Measurements from ENCODE around the gene CYP2C19. TPM values are rescaled to one million over a fixed set of nuclear protein-coding genes. Genes with fewer than 3 reads are reported as not detected.
"Not testable (repeated sequence)": the region's sequence is repeated elsewhere in the genome, so short reads cannot be mapped to it uniquely, and the experiment has no call there.

The CYP2C19 gene
- not detected for total RNA-seq
- polyA plus RNA-seq = 0.02 TPM
- long read RNA-seq, donor 1 = 0 reads
- long read RNA-seq, donor 2 = 0 reads
- long read RNA-seq, donor 3 = 0 reads
- long read RNA-seq, donor 4 = 0 reads
- long read RNA-seq, donor 5 = 0 reads
- long read RNA-seq, donor 6 = 0 reads
- long read RNA-seq, donor 7 = 0 reads
- long read RNA-seq, donor 8 = 0 reads
- long read RNA-seq, donor 9 = 0 reads
- long read RNA-seq, donor 10 = 0 reads

DNA sequence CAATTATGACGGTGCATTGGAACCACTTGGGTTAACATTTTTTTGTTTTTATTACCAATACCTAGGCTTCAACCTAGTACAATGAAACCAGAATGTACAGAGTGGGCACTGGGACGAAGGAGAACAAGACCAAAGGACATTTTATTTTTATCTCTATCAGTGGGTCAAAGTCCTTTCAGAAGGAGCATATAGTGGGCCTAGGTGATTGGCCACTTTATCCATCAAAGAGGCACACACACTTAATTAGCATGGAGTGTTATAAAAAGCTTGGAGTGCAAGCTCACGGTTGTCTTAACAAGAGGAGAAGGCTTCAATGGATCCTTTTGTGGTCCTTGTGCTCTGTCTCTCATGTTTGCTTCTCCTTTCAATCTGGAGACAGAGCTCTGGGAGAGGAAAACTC, at the start of gene CYP2C19:
CYP2C19 (plus strand) TSS at position 289 of the 400 bp plus-strand sequence; CDS start at position 314, 25 bp downstream.
- 96% methylated on average over 3 of the region's 3 CpGs for WGBS
- Histone ChIP-seq H3K27me3 (ENCODE audit: control insufficient read depth in 2 of 2, insufficient read depth in 1 of 2, low read length in 1 of 2) (no peaks in the 10 kb centered on the region), H3K4me3 (ENCODE audit: low read length in 2 of 2) (no peak within 1 kb of the TSS), H3K27ac (ENCODE audit: low read depth in 1 of 2, low read length in 1 of 2) (no peak within 1 kb of the TSS), H3K9me3 (ENCODE audit: control insufficient read depth in 2 of 2, insufficient read depth in 1 of 2, low read length in 1 of 2) (no peaks in the 10 kb centered on the region), H3K36me3 (ENCODE audit: control insufficient read depth in 2 of 2, insufficient read depth in 2 of 2, low read length in 1 of 2) (no peaks in the 10 kb centered on the region), H3K4me1 (ENCODE audit: control insufficient read depth in 2 of 2, insufficient read depth in 2 of 2, low read length in 2 of 2) (no peaks in the 10 kb centered on the region)
- no peak for DNase-seq (ENCODE audit: low read depth in 6 of 9, low spot score in 9 of 9)

DNA sequence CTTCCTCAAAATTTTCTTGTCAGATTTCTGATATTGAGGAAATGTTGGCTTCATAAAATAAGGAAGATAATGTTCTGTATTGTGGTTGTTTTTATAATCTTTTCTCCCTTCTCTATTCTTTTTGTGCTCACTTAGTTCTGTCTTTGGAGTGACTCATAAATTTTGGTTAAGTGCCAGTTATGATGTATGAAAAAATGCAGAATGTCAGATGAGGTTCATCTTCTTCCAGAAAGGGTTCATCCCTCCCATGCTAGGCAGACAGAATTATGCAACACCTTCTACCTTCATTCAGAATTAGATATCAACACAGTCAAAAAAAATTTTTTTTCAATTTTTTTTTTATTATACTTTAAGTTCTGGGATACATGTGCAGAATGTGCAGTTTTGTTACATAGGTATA, 36.6 kb upstream of the CYP2C19 start:
- Histone ChIP-seq H3K27me3 (ENCODE audit: control insufficient read depth in 2 of 2, insufficient read depth in 1 of 2, low read length in 1 of 2) (no peaks in the 10 kb centered on the region), H3K36me3 (ENCODE audit: control insufficient read depth in 2 of 2, insufficient read depth in 2 of 2, low read length in 1 of 2) (no peaks in the 10 kb centered on the region), H3K4me3 (ENCODE audit: low read length in 2 of 2) (no peak overlapping the region), H3K27ac (ENCODE audit: low read depth in 1 of 2, low read length in 1 of 2) (no peak overlapping the region), H3K4me1 (ENCODE audit: control insufficient read depth in 2 of 2, insufficient read depth in 2 of 2, low read length in 2 of 2) (no peaks in the 10 kb centered on the region), H3K9me3 (ENCODE audit: control insufficient read depth in 2 of 2, insufficient read depth in 1 of 2, low read length in 1 of 2) (no peaks in the 10 kb centered on the region)
- DNase-seq (ENCODE audit: low read depth in 6 of 9, low spot score in 9 of 9) = no peak

DNA sequence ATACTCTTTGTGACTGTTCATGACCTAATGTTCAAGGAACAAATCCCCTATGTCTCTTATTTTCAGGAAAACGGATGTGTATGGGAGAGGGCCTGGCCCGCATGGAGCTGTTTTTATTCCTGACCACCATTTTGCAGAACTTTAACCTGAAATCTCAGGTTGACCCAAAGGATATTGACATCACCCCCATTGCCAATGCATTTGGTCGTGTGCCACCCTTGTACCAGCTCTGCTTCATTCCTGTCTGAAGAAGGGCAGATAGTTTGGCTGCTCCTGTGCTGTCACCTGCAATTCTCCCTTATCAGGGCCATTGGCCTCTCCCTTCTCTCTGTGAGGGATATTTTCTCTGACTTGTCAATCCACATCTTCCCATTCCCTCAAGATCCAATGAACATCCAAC, 27.3 kb upstream of the CYP2C19 start:
- no peak for DNase-seq (ENCODE audit: low read depth in 6 of 9, low spot score in 9 of 9)
- H3K27ac ChIP-seq (ENCODE audit: low read depth in 1 of 2, low read length in 1 of 2) = no peak overlapping the region
- H3K4me1 ChIP-seq (ENCODE audit: control insufficient read depth in 2 of 2, insufficient read depth in 2 of 2, low read length in 2 of 2) = no peaks in the 10 kb centered on the region
- no peaks in the 10 kb centered on the region for H3K36me3 ChIP-seq (ENCODE audit: control insufficient read depth in 2 of 2, insufficient read depth in 2 of 2, low read length in 1 of 2)
- H3K4me3 ChIP-seq (ENCODE audit: low read length in 2 of 2) = no peak overlapping the region
- H3K9me3 ChIP-seq (ENCODE audit: control insufficient read depth in 2 of 2, insufficient read depth in 1 of 2, low read length in 1 of 2) = no peaks in the 10 kb centered on the region
- no peaks in the 10 kb centered on the region for H3K27me3 ChIP-seq (ENCODE audit: control insufficient read depth in 2 of 2, insufficient read depth in 1 of 2, low read length in 1 of 2)
- 80% methylated on average over 3 of the region's 3 CpGs for WGBS

GRCh38 chr10:94738588-94738987, 23.9 kb upstream of the CYP2C19 start:
- H3K27me3 ChIP-seq (ENCODE audit: control insufficient read depth in 2 of 2, insufficient read depth in 1 of 2, low read length in 1 of 2) = no peaks in the 10 kb centered on the region
- DNase-seq (ENCODE audit: low read depth in 6 of 9, low spot score in 9 of 9) = no peak
- no peaks in the 10 kb centered on the region for H3K4me1 ChIP-seq (ENCODE audit: control insufficient read depth in 2 of 2, insufficient read depth in 2 of 2, low read length in 2 of 2)
- no peaks in the 10 kb centered on the region for H3K36me3 ChIP-seq (ENCODE audit: control insufficient read depth in 2 of 2, insufficient read depth in 2 of 2, low read length in 1 of 2)
- WGBS = 85% methylated on average over 2 of the region's 2 CpGs
- no peaks in the 10 kb centered on the region for H3K9me3 ChIP-seq (ENCODE audit: control insufficient read depth in 2 of 2, insufficient read depth in 1 of 2, low read length in 1 of 2)
- no peak overlapping the region for H3K4me3 ChIP-seq (ENCODE audit: low read length in 2 of 2)
- H3K27ac ChIP-seq (ENCODE audit: low read depth in 1 of 2, low read length in 1 of 2) = no peak overlapping the region

- H3K36me3 ChIP-seq (ENCODE audit: control insufficient read depth in 2 of 2, insufficient read depth in 2 of 2, low read length in 1 of 2) = no peaks in the 10 kb centered on the region
- no peaks in the 10 kb centered on the region for H3K27me3 ChIP-seq (ENCODE audit: control insufficient read depth in 2 of 2, insufficient read depth in 1 of 2, low read length in 1 of 2)
- WGBS = 92% methylated on average over 2 of the region's 2 CpGs
- no peak for DNase-seq (ENCODE audit: low read depth in 6 of 9, low spot score in 9 of 9)
- no peak overlapping the region for H3K4me3 ChIP-seq (ENCODE audit: low read length in 2 of 2)
- H3K9me3 ChIP-seq (ENCODE audit: control insufficient read depth in 2 of 2, insufficient read depth in 1 of 2, low read length in 1 of 2) = peaks cover 0 to 4% of the 10 kb centered on the region in 2 donors
- H3K4me1 ChIP-seq (ENCODE audit: control insufficient read depth in 2 of 2, insufficient read depth in 2 of 2, low read length in 2 of 2) = no peaks in the 10 kb centered on the region
- H3K27ac ChIP-seq (ENCODE audit: low read depth in 1 of 2, low read length in 1 of 2) = no peak overlapping the region
Observed at GRCh38 chr10:94747137-94747536, 15.3 kb upstream of the CYP2C19 start.

GRCh38 chr10:94747838-94748237, 14.6 kb upstream of the CYP2C19 start:
- no peaks in the 10 kb centered on the region for H3K27me3 ChIP-seq (ENCODE audit: control insufficient read depth in 2 of 2, insufficient read depth in 1 of 2, low read length in 1 of 2)
- no peaks in the 10 kb centered on the region for H3K36me3 ChIP-seq (ENCODE audit: control insufficient read depth in 2 of 2, insufficient read depth in 2 of 2, low read length in 1 of 2)
- H3K9me3 ChIP-seq (ENCODE audit: control insufficient read depth in 2 of 2, insufficient read depth in 1 of 2, low read length in 1 of 2) = peaks cover 0 to 4% of the 10 kb centered on the region in 2 donors
- 91% methylated on average over 4 of the region's 4 CpGs for WGBS
- H3K4me3 ChIP-seq (ENCODE audit: low read length in 2 of 2) = no peak overlapping the region
- no peak for DNase-seq (ENCODE audit: low read depth in 6 of 9, low spot score in 9 of 9)
- H3K27ac ChIP-seq (ENCODE audit: low read depth in 1 of 2, low read length in 1 of 2) = no peak overlapping the region
- no peaks in the 10 kb centered on the region for H3K4me1 ChIP-seq (ENCODE audit: control insufficient read depth in 2 of 2, insufficient read depth in 2 of 2, low read length in 2 of 2)

DNA sequence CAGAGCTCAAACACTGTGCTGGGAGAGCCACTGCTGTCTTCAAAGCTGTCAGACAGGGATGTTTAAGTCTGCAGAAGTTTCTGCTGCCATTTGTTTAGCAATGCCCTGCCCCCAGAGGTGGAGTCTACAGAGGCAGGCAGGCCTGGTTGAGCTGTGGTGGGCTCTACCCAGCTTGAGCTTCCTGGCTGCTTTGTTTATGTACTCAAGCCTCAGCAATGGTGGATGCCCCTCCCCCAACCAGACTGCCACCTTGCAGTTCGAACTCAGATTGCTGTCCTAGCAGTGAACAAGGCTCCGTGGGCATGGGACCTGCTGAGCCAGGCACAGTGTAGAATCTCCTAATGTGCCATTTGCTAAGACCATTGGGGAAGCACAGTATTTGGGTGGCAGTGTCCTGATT, 4.6 kb upstream of the CYP2C19 start:
- Histone ChIP-seq H3K27me3 (ENCODE audit: control insufficient read depth in 2 of 2, insufficient read depth in 1 of 2, low read length in 1 of 2) (no peaks in the 10 kb centered on the region), H3K4me3 (ENCODE audit: low read length in 2 of 2) (no peak overlapping the region), H3K36me3 (ENCODE audit: control insufficient read depth in 2 of 2, insufficient read depth in 2 of 2, low read length in 1 of 2) (no peaks in the 10 kb centered on the region), H3K27ac (ENCODE audit: low read depth in 1 of 2, low read length in 1 of 2) (no peak overlapping the region), H3K9me3 (ENCODE audit: control insufficient read depth in 2 of 2, insufficient read depth in 1 of 2, low read length in 1 of 2) (no peaks in the 10 kb centered on the region), H3K4me1 (ENCODE audit: control insufficient read depth in 2 of 2, insufficient read depth in 2 of 2, low read length in 2 of 2) (no peaks in the 10 kb centered on the region)
- WGBS = 96% methylated on average over 2 of the region's 2 CpGs
- no peak for DNase-seq (ENCODE audit: low read depth in 6 of 9, low spot score in 9 of 9)

GRCh38 chr10:94760586-94761178, 1.8 kb upstream of the CYP2C19 start:
- no peak overlapping the region for H3K27ac ChIP-seq (ENCODE audit: low read depth in 1 of 2, low read length in 1 of 2)
- no peak for DNase-seq (ENCODE audit: low read depth in 6 of 9, low spot score in 9 of 9)
- H3K36me3 ChIP-seq (ENCODE audit: control insufficient read depth in 2 of 2, insufficient read depth in 2 of 2, low read length in 1 of 2) = no peaks in the 10 kb centered on the region
- no peak overlapping the region for H3K4me3 ChIP-seq (ENCODE audit: low read length in 2 of 2)
- WGBS = 93% methylated on average over 2 of the region's 2 CpGs
- no peaks in the 10 kb centered on the region for H3K27me3 ChIP-seq (ENCODE audit: control insufficient read depth in 2 of 2, insufficient read depth in 1 of 2, low read length in 1 of 2)
- no peaks in the 10 kb centered on the region for H3K9me3 ChIP-seq (ENCODE audit: control insufficient read depth in 2 of 2, insufficient read depth in 1 of 2, low read length in 1 of 2)
- no peaks in the 10 kb centered on the region for H3K4me1 ChIP-seq (ENCODE audit: control insufficient read depth in 2 of 2, insufficient read depth in 2 of 2, low read length in 2 of 2)

DNA sequence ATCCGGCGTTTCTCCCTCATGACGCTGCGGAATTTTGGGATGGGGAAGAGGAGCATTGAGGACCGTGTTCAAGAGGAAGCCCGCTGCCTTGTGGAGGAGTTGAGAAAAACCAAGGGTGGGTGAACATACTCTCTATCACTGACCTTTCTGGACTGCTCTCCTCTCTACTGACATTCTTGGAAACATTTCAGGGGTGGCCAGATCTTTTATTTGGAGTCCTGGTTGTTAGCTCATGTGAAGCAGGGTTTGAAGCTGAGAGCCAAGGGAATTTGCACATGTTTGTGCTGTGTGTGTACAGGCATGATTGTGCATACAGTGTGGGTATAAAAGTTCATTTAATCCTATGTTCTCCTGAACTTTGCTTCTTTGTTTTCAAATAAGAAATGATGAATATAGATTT, 12.9 kb downstream of the CYP2C19 start:
- not testable (repeated sequence) for H3K27ac ChIP-seq (ENCODE audit: low read depth in 1 of 2, low read length in 1 of 2)
- WGBS = 91% methylated on average over 6 of the region's 6 CpGs

More for the DNA sequence above, 12.9 kb downstream of the CYP2C19 start:
- H3K4me1 ChIP-seq (ENCODE audit: control insufficient read depth in 2 of 2, insufficient read depth in 2 of 2, low read length in 2 of 2); H3K36me3 ChIP-seq (ENCODE audit: control insufficient read depth in 2 of 2, insufficient read depth in 2 of 2, low read length in 1 of 2); DNase-seq (ENCODE audit: low read depth in 6 of 9, low spot score in 9 of 9); H3K9me3 ChIP-seq (ENCODE audit: control insufficient read depth in 2 of 2, insufficient read depth in 1 of 2, low read length in 1 of 2); H3K27me3 ChIP-seq (ENCODE audit: control insufficient read depth in 2 of 2, insufficient read depth in 1 of 2, low read length in 1 of 2); H3K4me3 ChIP-seq (ENCODE audit: low read length in 2 of 2): not testable (repeated sequence)

All from thymus (tissue), 14 donors.